ENCODE data around the gene SRSF9. TPM values are rescaled to one million over a fixed set of nuclear protein-coding genes. Genes with fewer than 3 reads are reported as not detected.

SRSF9 gene
- total RNA-seq, 3 donors from 2014 or later (not counting 1 experiment from before 2014, with no cell fraction given) = 175 to 191 (median 179) TPM

GRCh38 chr12:120438495-120439198 is 30.9 kb downstream of the SRSF9 start:
- Mint-ChIP-seq H3K4me3 (peak overlapping the region; percentile 98), H3K27ac (peak overlapping the region; percentile 91 to 94), H3K36me3 (no peaks in the 10 kb centered on the region), H3K4me1 (peaks cover 22 to 28% of the 10 kb centered on the region in 2 donors), H3K27me3 (ENCODE audit: low read depth in 2 of 2) (no peaks in the 10 kb centered on the region), H3K9me3 (no peaks in the 10 kb centered on the region)
- H3K4me3 ChIP-seq (ENCODE audit: low read length) = peak overlapping the region; percentile 73
- no peak for TF ChIP-seq CTCF (IDR thresholded peaks at IDR 0.05)
- H3K27ac ChIP-seq (ENCODE audit: low read length) = peak overlapping the region; percentile 78
- peaks cover 20% of the 10 kb centered on the region for H3K36me3 ChIP-seq (ENCODE audit: control insufficient read depth, insufficient read depth, low read length)
- WGBS (ENCODE audit: insufficient coverage) = 46% methylated on average over 15 of the region's 17 CpGs
- peaks cover 20% of the 10 kb centered on the region for H3K4me1 ChIP-seq (ENCODE audit: control insufficient read depth, insufficient read depth, low read length)
- DNase-seq (no peak), ATAC-seq (peak in 1 of 3 donors; percentile 6)
- no peaks in the 10 kb centered on the region for H3K9me3 ChIP-seq (ENCODE audit: control insufficient read depth, insufficient read depth, low read length)
- intact Hi-C loops (cut with micrococcal nuclease) = loop anchor here (1.0 to 10.0 kb wide), 7 partner anchors 8 to 208 kb away; partner anchors contain the start of genes COQ5, DYNLL1, GATC and POP5
- H3K27me3 ChIP-seq (ENCODE audit: control insufficient read depth, insufficient read depth, low read length) = no peaks in the 10 kb centered on the region

GRCh38 chr12:120437735-120438494 is 31.6 kb downstream of the SRSF9 start, which contains the start of gene COX6A1:
TSS of gene COX6A1 (plus strand) at chr12:120438113. CDS start at chr12:120438127, 14 bp downstream.
- peak within 1 kb of the TSS; percentile 98 for H3K4me3 Mint-ChIP-seq
- intact Hi-C loops (cut with micrococcal nuclease) = loop anchor here (1.0 to 10.0 kb wide), 5 partner anchors 8 to 209 kb away; partner anchors contain the start of genes COQ5, GATC, POP5 and TRIAP1
- peak; percentile 87 to 94 (median 91) for ATAC-seq
- under 1% methylated on average over 59 of the region's 59 CpGs for WGBS (ENCODE audit: insufficient coverage)
- no peaks in the 10 kb centered on the region for H3K27me3 Mint-ChIP-seq (ENCODE audit: low read depth in 2 of 2)
- no peak for TF ChIP-seq CTCF (IDR thresholded peaks at IDR 0.05)
- H3K9me3 Mint-ChIP-seq = no peaks in the 10 kb centered on the region
- no peaks in the 10 kb centered on the region for H3K9me3 ChIP-seq (ENCODE audit: control insufficient read depth, insufficient read depth, low read length)
- H3K4me1 Mint-ChIP-seq = peaks cover 22 to 28% of the 10 kb centered on the region in 2 donors
- peaks cover 15% of the 10 kb centered on the region for H3K36me3 ChIP-seq (ENCODE audit: control insufficient read depth, insufficient read depth, low read length)
- H3K27me3 ChIP-seq (ENCODE audit: control insufficient read depth, insufficient read depth, low read length) = no peaks in the 10 kb centered on the region
- DNase-seq = peak; percentile 83 to 100
- H3K36me3 Mint-ChIP-seq = no peaks in the 10 kb centered on the region
- H3K4me1 ChIP-seq (ENCODE audit: control insufficient read depth, insufficient read depth, low read length) = peaks cover 20% of the 10 kb centered on the region
- H3K27ac Mint-ChIP-seq = peak within 1 kb of the TSS; percentile 91 to 94
- peak within 1 kb of the TSS; percentile 78 for H3K27ac ChIP-seq (ENCODE audit: low read length)
- H3K4me3 ChIP-seq (ENCODE audit: low read length) = peak within 1 kb of the TSS; percentile 73

- H3K4me1 Mint-ChIP-seq = peaks cover 13% of the 10 kb centered on the region in 2 donors
- H3K4me3 Mint-ChIP-seq = no peak overlapping the region
- no peaks in the 10 kb centered on the region for H3K9me3 Mint-ChIP-seq
- intact Hi-C loops (cut with micrococcal nuclease) = loop anchor here (10.0 kb wide), 1 partner anchor 152 kb away; the partner anchor contains the start of gene POP5
- DNase-seq (no peak), ATAC-seq (no peak)
- peaks cover 3% of the 10 kb centered on the region for H3K4me1 ChIP-seq (ENCODE audit: control insufficient read depth, insufficient read depth, low read length)
- no peaks in the 10 kb centered on the region for H3K36me3 Mint-ChIP-seq
- WGBS (ENCODE audit: insufficient coverage) = 49% methylated on average over 7 of the region's 10 CpGs
- no peak overlapping the region for H3K4me3 ChIP-seq (ENCODE audit: low read length)
- H3K27ac ChIP-seq (ENCODE audit: low read length) = no peak overlapping the region
- H3K27me3 ChIP-seq (ENCODE audit: control insufficient read depth, insufficient read depth, low read length) = no peaks in the 10 kb centered on the region
- H3K27me3 Mint-ChIP-seq (ENCODE audit: low read depth in 2 of 2) = peaks cover 8 to 9% of the 10 kb centered on the region in 2 donors
- no peaks in the 10 kb centered on the region for H3K9me3 ChIP-seq (ENCODE audit: control insufficient read depth, insufficient read depth, low read length)
- no peaks in the 10 kb centered on the region for H3K36me3 ChIP-seq (ENCODE audit: control insufficient read depth, insufficient read depth, low read length)
- H3K27ac Mint-ChIP-seq = no peak overlapping the region
- no peak for TF ChIP-seq CTCF (IDR thresholded peaks at IDR 0.05)
Measured at GRCh38 chr12:120432772-120433525, 36.6 kb downstream of the SRSF9 start.

All from natural killer cell (primary cell).